Activated T-cell treated with anti-CD3 and anti-CD28 coated beads for 1 hour (primary cell): ENCODE results near the gene INPP5J.
"Not testable (repeated sequence)": the region's sequence is repeated elsewhere in the genome, so short reads cannot be mapped to it uniquely, and the experiment has no call there.

Experiments used
- DNase-seq: peaks from one replicate; pipeline ENCODE4 v3.0.0-alpha.2; 2020; ENCODE audit warnings: low read depth

The INPP5J gene

GRCh38 chr22:31122532-31123291 lies at the start of gene INPP5J:
INPP5J (plus strand) TSS chr22:31122966; CDS start chr22:31123015, 49 bp downstream.
- DNase-seq, result no peak

GRCh38 chr22:31073125-31073524 lies 49.6 kb upstream of the INPP5J start:
- DNase-seq, result not testable (repeated sequence)

GRCh38 chr22:31073545-31074145 lies 49.1 kb upstream of the INPP5J start:
- DNase-seq, result not testable (repeated sequence)

DNA sequence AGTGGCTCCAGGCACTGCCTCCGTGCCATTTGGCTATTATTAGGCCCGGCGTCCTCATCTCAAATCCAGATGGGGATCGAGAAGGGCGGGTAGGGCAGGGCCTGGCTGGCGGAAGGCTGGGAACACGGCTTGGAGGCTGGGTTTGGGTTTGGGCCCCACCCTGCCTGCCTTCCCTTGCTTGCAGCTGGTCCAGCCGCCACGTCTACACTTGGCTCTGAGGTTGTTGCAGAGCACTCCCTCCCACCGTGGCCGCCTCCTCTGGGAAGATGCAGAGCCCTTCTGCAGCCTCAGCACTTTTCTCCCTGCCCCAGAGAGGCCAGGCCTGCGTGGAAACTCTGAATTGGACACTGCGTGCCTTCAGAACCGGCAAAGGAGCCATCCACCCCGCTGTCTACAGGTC lies 46.8 kb upstream of the INPP5J start:
- DNase-seq, result no peak

- no peak for DNase-seq
Measured at GRCh38 chr22:31077681-31078080, 45.1 kb upstream of the INPP5J start.

DNA sequence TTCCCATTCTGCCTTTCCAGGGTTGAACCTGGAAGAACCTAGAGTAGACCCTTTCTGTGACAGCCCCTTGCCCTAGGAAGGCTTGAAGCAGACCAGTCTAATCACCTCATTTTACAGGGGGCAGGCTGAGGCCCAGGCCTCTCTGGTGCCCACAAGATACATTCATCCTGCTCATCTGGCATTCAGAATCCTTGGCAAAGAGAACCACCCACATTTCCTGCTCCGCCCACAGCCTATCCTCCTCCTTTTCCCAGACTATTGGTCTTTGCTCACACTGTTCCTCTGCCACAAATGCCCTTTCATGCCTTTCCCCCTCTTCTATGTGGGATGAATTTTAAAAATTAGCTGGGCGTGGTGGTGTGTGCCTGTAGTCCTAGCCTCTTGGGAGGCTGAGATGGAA lies 44.4 kb upstream of the INPP5J start:
- DNase-seq, result not testable (repeated sequence)

- no peak for DNase-seq
Measured at GRCh38 chr22:31079095-31079642, 43.6 kb upstream of the INPP5J start.

GRCh38 chr22:31080164-31080847 lies 42.5 kb upstream of the INPP5J start:
- no peak for DNase-seq

GRCh38 chr22:31080848-31081649 lies 41.7 kb upstream of the INPP5J start, which contains the start of gene SMTN:
SMTN (plus strand) TSS chr22:31081318; CDS start chr22:31083259, 1,941 bp downstream.
- peak; percentile 88 for DNase-seq

- DNase-seq, result no peak
Measured at GRCh38 chr22:31081963-31082605, 40.7 kb upstream of the INPP5J start.

GRCh38 chr22:31082606-31083376 lies 40.0 kb upstream of the INPP5J start:
- peak; percentile 42 for DNase-seq

DNA sequence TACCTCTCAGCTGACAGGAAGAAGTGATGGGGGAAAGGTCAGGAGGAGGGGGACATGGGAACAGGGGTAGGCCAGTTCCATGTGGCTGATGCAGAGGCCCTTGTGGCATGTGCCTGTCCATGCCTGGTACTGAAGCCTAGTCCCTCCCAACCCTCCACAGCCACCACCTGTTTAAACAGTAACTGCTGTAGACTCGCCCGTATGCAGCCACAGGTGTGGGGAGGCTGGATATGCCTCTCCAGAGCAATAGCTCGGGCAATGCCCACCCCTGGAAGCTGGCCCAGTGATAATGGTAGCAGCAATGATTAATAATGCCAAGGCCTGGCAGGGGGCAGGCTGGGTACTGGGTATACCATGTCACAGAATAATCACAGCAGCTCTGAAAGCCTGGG lies 39.4 kb upstream of the INPP5J start:
- no peak for DNase-seq

GRCh38 chr22:31083923-31084810 lies 38.6 kb upstream of the INPP5J start:
- no peak for DNase-seq

DNA sequence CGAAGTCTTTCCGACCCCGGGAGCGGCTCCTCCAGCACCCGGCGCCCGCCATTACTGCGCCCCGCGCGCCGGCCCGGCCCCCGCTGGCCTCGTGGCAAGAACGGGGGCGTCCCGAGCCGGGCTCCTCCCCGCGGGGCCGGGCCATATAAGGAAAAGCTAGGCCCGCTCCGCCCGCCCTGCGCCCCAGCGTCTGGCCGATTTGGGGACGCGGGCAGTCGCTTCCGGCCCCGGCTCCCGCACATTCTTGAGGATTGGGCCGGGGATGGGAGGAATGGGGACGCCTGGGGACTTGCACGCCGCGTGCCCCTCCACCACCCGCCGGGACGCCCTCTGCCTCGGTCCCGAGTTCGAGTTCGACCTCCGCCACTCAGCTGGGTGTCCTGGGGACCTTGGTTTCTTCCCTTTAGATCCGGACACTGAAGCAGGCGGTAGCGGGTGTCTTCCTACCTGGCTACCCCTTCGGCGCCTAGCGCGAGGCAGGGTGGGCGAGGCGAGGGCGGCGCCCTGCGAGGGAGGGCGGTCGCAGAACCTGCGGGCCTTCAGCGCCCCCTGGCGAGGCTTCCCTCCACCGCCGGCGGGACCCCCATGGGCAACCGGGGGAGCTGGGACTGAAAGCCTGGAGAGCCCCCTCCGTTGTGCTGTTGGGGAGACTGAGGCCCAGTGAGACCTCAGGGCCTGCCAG lies 37.8 kb upstream of the INPP5J start:
- DNase-seq, result peak; percentile 82

DNA sequence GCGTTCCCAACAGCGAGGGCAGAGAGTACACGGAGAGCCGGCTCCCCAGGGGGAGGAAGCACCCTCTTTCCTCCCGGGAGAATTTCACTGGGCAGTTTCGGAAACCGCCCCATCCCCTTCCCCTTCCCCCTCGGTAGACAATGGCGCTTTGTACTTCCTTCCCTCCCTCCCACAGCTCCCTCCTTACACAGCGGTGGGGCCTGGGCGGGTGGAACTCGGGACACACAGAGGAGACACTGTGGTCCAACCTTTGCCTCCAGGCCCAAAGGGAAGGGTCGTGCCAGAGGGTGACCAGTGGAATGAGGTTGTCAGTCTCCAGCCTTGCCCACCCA lies 37.3 kb upstream of the INPP5J start:
- DNase-seq, result no peak

- no peak for DNase-seq
Measured at GRCh38 chr22:31085928-31086327, 36.8 kb upstream of the INPP5J start.

- DNase-seq, result no peak
Measured at GRCh38 chr22:31086703-31087330, 35.9 kb upstream of the INPP5J start.

- no peak for DNase-seq
Measured at GRCh38 chr22:31087744-31088215, 35.0 kb upstream of the INPP5J start.
